Activated naive CD4-positive, alpha-beta T cell treated with anti-CD3 and anti-CD28 coated beads, Interleukin-2, amount 10 ng/mL, durations not matched to agents 7 days and 5 days (primary cell): Measurements from ENCODE around the gene CDC42EP2.

Experiments
- CTCF ChIA-PET: fragments of 350-600 bp; sonication (Branson Sonifier 250); formaldehyde crosslinking; loops from one replicate; lab custom pipeline; 2021; ENCODE audit warnings: antibody characterized with exemption; lab: Charles Lee
- DNase-seq: peaks from one replicate; pipeline ENCODE4 v3.0.0-alpha.2; 2020
- H3K27ac Mint-ChIP-seq: one replicate; pipeline ENCODE4 v1.8.0; 2021; ENCODE audit warnings: mild to moderate bottlenecking, moderate library complexity, mixed read lengths
- H3K27me3 Mint-ChIP-seq: one replicate; pipeline ENCODE4 v1.8.0; 2021; ENCODE audit warnings: mild to moderate bottlenecking, mixed read lengths
- H3K36me3 Mint-ChIP-seq: one replicate; pipeline ENCODE4 v1.8.0; 2021; ENCODE audit warnings: mixed read lengths
- H3K4me1 Mint-ChIP-seq: one replicate; pipeline ENCODE4 v1.8.0; 2021; ENCODE audit warnings: mixed read lengths
- H3K4me3 Mint-ChIP-seq: one replicate; pipeline ENCODE4 v1.8.0; 2021; ENCODE audit warnings: mild to moderate bottlenecking, moderate library complexity, mixed read lengths
- H3K9me3 Mint-ChIP-seq: one replicate; pipeline ENCODE4 v1.8.0; 2021; ENCODE audit warnings: mixed read lengths

Gene CDC42EP2

DNA sequence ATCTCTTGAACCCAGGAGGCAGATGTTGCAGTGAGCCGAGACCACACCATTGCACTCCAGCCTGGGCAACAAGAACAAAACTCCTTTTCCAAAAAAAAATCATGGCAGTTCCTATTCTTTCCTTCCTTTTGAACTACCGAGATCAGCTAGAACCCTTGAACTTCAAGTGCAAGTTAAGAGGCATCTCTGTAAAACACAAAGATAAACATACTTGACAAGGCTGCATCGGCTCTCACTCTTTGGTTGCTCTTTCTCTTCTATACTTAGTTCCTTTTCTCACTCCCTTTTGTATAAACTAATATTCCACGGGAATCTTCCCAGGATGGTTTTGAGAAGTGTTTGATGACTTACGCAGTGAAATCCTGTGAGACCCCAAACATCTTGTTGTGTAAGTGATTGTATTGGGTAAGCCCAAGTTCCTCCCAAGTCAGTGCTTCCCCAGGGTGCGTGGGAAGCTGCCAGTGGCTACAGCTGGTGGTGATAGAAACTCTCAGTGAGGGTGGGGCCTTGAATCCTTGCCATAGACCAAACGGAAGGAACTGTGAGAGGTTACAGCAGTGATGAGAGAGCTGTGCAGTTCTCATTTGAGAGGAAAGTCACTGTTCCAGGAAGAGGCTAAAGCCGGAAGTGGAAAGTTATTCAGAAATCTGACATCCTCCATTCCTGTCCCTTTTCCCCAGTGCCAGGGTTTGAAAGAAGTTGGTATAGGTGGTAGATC, 24.1 kb upstream of the CDC42EP2 start:
- CTCF ChIA-PET: interaction anchor here (0.9 kb wide), 1 partner anchor 25 kb away, joined by 3 read pairs; no protein-coding TSS in a partner anchor
- Mint-ChIP-seq H3K9me3 (no peaks in the 10 kb centered on the region), H3K36me3 (peaks cover 43% of the 10 kb centered on the region), H3K4me1 (no peaks in the 10 kb centered on the region), H3K27me3 (no peaks in the 10 kb centered on the region), H3K27ac (no peak overlapping the region), H3K4me3 (no peak overlapping the region)
- no peak for DNase-seq

DNA sequence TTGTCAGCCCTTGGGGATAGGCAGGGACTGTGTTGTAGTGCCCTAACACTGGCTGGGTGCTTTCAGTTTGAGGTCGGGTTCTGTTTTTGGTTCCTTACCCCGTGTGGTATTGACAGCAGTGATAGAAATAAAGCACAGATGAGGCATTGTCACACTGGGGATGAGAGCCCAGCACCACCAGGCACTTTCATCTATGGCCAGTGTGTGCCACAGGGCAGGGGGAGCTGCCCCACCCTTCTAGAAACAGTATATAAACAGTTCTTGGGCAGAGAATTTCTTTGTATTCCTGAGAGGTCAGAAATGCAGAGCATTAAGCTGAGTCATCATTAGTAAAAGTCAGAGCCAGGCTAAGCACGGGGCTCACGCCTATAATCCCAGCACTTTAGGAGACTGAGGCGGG, 23.1 kb upstream of the CDC42EP2 start:
- H3K27ac Mint-ChIP-seq: peak overlapping the region; percentile 8
- CTCF ChIA-PET: interaction anchor here (0.9 to 1.3 kb wide), 2 partner anchors 24 to 25 kb away, joined by 3 to 4 read pairs; no protein-coding TSS in a partner anchor

DNA sequence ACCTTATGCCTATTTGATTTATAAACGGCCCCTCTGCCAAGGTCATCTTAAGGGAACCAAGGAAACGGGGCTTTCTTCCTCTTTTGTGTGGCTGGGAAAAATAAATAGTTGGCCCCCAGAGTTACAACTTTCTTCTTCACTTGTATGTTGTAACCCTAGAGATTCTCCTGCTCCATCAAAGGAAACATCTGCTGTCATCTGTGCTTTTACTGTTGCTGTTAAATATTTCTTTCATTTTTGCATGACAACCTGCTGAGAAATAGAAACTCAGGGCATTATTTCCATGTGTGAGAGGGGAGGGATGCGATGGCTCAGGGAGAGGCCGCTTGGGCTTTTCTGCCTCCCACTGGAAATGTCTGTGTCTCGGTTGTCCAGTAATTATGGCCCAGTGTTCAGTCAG, 21.8 kb upstream of the CDC42EP2 start:
- CTCF ChIA-PET: interaction anchor here (1.3 kb wide), 1 partner anchor 22 kb away, joined by 4 read pairs; no protein-coding TSS in a partner anchor
- Mint-ChIP-seq H3K27me3 (no peaks in the 10 kb centered on the region), H3K4me3 (no peak overlapping the region), H3K27ac (no peak overlapping the region), H3K4me1 (no peaks in the 10 kb centered on the region), H3K9me3 (no peaks in the 10 kb centered on the region), H3K36me3 (peaks cover 40% of the 10 kb centered on the region)
- no peak for DNase-seq

More for the DNA sequence above, 23.1 kb upstream of the CDC42EP2 start:
- H3K4me1 Mint-ChIP-seq: no peaks in the 10 kb centered on the region
- no peak overlapping the region for H3K4me3 Mint-ChIP-seq
- peaks cover 43% of the 10 kb centered on the region for H3K36me3 Mint-ChIP-seq
- H3K9me3 Mint-ChIP-seq: no peaks in the 10 kb centered on the region
- H3K27me3 Mint-ChIP-seq: no peaks in the 10 kb centered on the region
- no peak for DNase-seq

DNA sequence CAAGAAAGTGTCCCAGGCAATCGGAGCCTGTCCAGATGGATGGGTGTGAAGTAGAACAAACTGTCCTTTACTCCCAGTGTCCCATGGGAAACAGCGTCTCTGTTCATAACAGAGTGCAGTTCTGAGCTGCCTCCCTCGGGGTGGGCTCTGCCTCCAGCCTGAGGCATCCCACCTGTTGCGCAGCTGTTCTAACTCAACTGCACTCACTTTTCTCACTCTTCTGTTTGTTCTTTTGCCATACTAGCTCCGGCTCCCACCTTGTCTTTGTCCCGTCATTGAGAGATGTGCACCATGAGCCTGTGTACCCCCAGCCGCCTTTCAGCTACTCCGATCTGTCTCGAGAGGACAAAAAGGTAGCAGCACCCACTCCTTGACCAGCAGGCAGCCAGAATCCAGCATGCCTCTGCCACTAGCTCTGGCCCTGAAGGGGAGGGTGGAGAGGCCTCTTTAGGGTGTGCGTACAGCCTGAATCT, 20.7 kb upstream of the CDC42EP2 start:
- Mint-ChIP-seq H3K4me3 (no peak overlapping the region), H3K36me3 (peaks cover 40% of the 10 kb centered on the region), H3K27ac (no peak overlapping the region), H3K9me3 (no peaks in the 10 kb centered on the region), H3K27me3 (no peaks in the 10 kb centered on the region), H3K4me1 (no peaks in the 10 kb centered on the region)
- DNase-seq: no peak
- CTCF ChIA-PET: interaction anchor here (1.2 kb wide), 1 partner anchor 22 kb away, joined by 3 read pairs; no protein-coding TSS in a partner anchor

DNA sequence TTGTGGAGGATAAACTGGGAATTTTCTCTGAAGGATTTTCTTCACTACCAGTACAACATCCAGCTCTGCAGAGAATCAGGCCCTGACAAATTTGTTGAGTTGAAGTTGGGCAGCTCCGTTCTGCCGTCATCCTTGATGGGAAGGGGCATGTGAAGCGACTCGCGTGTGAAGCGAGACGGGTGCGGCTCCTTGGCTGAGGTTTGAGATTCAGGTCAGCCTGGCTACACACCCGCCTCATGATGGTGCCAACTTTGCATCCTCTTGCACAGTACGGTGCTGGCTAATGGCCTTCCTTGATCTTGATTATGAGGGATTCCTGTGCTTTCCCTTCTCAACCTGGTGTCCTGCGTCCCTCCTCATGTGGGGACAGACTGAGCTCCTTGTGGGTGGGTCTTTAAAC, 19.7 kb upstream of the CDC42EP2 start:
- Mint-ChIP-seq H3K27ac (no peak overlapping the region), H3K4me1 (no peaks in the 10 kb centered on the region), H3K9me3 (no peaks in the 10 kb centered on the region), H3K27me3 (no peaks in the 10 kb centered on the region), H3K36me3 (peaks cover 34% of the 10 kb centered on the region), H3K4me3 (no peak overlapping the region)
- no peak for DNase-seq
- CTCF ChIA-PET: interaction anchor here (1.2 to 2.1 kb wide), 2 partner anchors 20 to 21 kb away, joined by 3 to 4 read pairs; no protein-coding TSS in a partner anchor

DNA sequence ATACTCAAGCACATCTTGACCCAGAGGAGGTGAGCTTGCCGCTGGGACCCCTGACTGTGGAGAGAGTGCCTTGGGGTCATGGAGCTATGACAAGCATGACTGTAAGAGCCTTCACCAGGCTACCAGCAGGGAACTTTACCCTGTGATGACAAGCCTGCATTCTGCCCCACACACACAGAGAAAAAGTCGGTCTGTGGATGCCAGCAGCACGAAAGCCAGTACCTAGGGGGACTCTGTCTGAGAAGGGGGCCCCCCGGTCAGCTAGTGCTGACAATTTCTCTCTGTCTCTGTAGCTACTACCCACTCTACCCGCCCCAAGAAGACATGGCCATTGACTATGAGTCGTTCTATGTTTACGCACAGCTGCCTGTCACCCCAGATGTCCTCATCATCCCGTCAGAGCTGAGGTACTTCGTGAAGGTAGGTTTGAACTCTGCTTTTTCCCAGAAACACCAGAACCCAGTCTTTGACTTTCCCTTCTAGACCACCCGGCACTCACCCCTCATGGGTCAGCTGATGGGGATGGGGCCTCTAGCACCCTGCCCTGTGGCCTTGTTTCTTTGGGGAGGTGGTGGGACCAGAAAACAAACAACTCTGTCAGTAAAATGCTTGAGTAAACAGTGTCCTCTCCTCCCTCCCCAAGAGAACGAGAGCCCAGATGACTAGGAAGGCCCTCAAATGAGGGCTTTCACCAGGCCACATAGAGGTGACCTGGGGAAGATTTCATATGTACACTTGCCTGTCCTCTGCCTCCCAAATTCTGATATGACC, 18.9 kb upstream of the CDC42EP2 start:
- CTCF ChIA-PET: interaction anchor here (1.5 to 2.1 kb wide), 3 partner anchors 19 to 34 kb away, joined by 4 to 5 read pairs (median 4); no protein-coding TSS in a partner anchor
- Mint-ChIP-seq H3K27me3 (no peaks in the 10 kb centered on the region), H3K4me1 (no peaks in the 10 kb centered on the region), H3K27ac (no peak overlapping the region), H3K36me3 (peaks cover 30% of the 10 kb centered on the region), H3K4me3 (no peak overlapping the region), H3K9me3 (no peaks in the 10 kb centered on the region)
- DNase-seq: no peak

DNA sequence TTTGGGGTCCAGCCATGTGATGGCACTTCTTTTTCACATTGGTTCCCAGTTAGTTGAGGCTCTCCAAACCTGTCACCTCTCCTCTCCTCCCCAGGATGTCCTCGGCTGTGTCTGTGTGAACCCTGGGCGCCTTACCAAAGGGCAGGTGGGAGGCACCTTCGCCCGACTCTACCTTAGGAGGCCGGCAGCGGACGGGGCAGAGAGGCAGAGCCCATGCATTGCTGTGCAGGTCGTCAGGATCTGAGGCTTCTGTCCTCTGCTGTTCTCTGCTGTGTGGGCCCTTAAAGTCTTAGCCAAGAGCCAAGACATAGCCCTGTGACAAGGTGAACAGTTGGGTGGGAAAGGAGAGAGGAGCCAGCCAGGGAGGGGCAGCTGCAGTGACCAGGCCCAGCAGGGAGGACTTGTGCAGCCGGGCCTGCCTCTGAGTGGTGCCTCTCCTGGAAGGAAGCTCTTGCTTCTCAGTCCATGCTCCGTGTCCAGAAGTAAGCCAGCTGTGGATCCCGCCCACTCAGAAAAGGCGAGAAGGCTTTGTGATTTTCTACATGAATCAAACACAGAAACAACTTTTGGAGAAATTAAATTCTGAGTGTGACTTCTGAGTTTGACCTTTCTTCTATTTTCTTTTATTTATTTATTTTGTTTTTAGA, 17.5 kb upstream of the CDC42EP2 start:
- Mint-ChIP-seq H3K4me1 (no peaks in the 10 kb centered on the region), H3K27ac (no peak overlapping the region), H3K27me3 (no peaks in the 10 kb centered on the region), H3K4me3 (no peak overlapping the region), H3K9me3 (no peaks in the 10 kb centered on the region), H3K36me3 (peaks cover 30% of the 10 kb centered on the region)
- CTCF ChIA-PET: interaction anchor here (1.5 to 1.6 kb wide), 2 partner anchors 19 to 32 kb away, joined by 4 to 5 read pairs; no protein-coding TSS in a partner anchor
- DNase-seq: no peak

DNA sequence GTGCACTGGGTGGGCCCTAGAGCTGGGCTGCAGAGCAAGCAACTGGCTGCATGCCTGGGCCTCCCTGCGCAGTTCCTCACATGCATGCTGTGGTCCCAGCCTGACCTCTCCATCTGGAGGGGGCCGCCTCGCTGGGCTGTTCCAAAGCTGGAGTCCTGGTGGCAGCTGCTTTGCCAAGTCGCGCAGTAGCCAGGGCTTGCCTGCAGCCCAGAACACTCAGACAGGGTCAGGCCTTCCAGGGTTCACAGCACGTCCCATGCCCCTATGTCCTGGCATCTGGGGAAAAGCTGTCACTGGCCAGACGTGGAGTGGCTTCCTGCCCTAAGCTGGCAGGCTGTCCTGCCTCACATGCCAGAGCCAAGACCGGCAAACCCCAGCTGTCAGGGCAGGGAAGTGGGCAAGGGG, 16.5 kb upstream of the CDC42EP2 start:
- CTCF ChIA-PET: interaction anchor here (1.2 kb wide), 1 partner anchor 73 kb away, joined by 3 read pairs; no protein-coding TSS in a partner anchor
- no peak overlapping the region for H3K4me3 Mint-ChIP-seq
- no peak for DNase-seq
- H3K36me3 Mint-ChIP-seq: peaks cover 30% of the 10 kb centered on the region
- no peaks in the 10 kb centered on the region for H3K27me3 Mint-ChIP-seq
- no peaks in the 10 kb centered on the region for H3K4me1 Mint-ChIP-seq
- H3K9me3 Mint-ChIP-seq: no peaks in the 10 kb centered on the region
- H3K27ac Mint-ChIP-seq: no peak overlapping the region

DNA sequence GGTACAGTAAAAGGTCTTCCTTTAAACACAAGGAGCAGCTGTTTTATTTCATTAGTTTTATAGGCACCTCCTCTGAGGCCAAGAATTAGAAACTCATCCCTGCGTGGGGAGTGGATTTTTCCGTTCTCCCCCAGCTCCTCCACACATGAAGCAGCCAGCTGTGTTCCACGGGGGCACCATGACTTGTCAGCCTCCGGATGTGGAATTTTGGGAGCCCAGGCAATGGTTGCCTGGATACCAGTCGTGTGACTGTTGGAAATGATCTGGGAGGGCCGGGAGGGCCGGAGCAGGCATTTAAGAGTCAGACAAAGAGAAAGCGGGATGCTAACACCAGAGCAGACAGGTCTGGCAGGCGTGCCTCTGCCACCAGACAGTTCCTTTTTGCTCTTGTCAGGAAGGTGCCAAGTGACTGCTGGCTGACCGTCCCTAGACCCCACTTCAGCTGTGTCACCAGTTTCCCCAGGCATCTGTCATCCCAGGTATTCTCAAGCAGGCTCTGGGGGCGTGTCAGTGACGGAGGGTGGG, 15.9 kb upstream of the CDC42EP2 start:
- no peak for DNase-seq
- H3K36me3 Mint-ChIP-seq: peaks cover 28% of the 10 kb centered on the region
- no peaks in the 10 kb centered on the region for H3K27me3 Mint-ChIP-seq
- H3K4me1 Mint-ChIP-seq: no peaks in the 10 kb centered on the region
- H3K4me3 Mint-ChIP-seq: no peak overlapping the region
- H3K9me3 Mint-ChIP-seq: no peaks in the 10 kb centered on the region
- no peak overlapping the region for H3K27ac Mint-ChIP-seq
- CTCF ChIA-PET: interaction anchor here (1.2 kb wide), 1 partner anchor 73 kb away, joined by 3 read pairs; no protein-coding TSS in a partner anchor

DNA sequence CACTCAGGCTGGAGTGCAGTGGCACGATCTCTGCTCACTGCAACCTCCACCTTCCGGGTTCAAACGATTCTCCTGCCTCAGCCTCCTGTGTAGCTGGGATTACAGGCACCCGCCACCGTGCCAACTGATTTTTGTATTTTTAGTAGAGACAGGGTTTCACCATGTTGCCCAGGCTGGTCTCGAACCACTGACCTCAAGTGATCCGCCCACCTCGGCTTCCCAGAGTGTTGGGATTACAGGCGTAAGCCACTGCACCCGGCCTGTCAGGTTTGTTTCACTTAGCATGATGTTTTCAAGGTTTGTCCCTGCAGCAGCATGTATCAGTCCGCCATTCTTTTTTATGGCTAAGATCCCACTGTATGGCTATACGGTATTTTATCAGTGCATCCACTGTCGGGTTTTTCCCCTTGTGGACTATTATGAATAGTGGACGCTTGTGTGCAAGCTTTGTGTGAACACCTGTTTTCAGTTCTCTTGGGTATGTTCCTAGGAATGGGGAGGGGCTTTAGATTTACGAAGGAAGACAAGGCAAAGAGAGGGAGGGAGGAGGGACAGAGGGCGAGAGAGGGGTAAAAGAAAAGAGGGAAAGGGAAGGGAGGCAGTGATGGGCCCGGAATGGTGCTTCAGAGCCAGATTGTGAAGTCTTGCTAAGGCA, 13.9 kb upstream of the CDC42EP2 start:
- H3K9me3 Mint-ChIP-seq: no peaks in the 10 kb centered on the region
- DNase-seq: no peak
- H3K4me3 Mint-ChIP-seq: no peak overlapping the region
- no peak overlapping the region for H3K27ac Mint-ChIP-seq
- H3K27me3 Mint-ChIP-seq: no peaks in the 10 kb centered on the region
- peaks cover 13% of the 10 kb centered on the region for H3K36me3 Mint-ChIP-seq
- H3K4me1 Mint-ChIP-seq: no peaks in the 10 kb centered on the region
- CTCF ChIA-PET: interaction anchor here (1.6 kb wide), 1 partner anchor 14 kb away, joined by 5 read pairs; the partner anchor contains the start of gene CDC42EP2

DNA sequence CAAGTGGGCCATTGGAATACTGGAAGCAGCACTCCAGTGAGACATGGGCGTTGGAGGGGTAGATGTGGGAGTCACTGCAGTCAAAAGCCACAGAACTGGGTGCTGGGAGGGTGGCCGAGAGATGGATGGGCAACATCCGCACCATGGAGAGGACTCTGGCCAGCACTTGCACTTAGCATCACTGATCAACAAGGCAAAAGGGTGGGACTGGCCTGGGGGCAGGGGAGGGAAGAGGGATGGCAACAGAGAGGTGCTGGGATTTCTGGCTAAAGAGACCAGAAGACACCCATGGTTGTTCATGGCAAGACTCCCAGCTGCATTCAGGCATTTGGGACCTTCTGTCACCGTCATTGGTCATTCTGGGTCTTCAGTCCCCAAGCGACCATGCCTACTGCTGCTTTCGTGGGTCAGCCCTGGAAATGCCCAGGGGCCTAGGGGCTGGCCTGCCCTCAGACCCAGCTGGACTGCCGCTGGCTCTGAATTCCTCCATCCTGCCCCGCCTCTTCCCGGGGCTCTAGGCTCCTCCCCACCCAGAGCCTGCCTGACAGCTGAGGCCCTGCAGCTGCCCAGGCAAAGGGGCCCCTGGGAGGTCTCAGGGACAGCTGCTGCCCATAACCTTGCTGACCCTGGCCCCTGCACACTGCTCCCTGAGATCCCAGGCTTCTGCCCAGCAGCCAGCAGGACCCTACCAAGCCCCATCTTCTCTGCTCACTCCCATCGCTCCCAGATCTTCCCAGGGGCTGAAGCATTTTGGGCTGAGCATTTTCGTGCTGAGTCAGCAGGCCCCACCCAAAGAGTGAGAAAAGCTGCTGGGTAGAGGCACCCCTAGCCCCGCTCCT, 13.0 kb upstream of the CDC42EP2 start:
- Mint-ChIP-seq H3K4me3 (no peak overlapping the region), H3K4me1 (no peaks in the 10 kb centered on the region), H3K27me3 (no peaks in the 10 kb centered on the region), H3K9me3 (no peaks in the 10 kb centered on the region), H3K36me3 (peaks cover 13% of the 10 kb centered on the region), H3K27ac (no peak overlapping the region)
- CTCF ChIA-PET: interaction anchor here (2.4 kb wide), 1 partner anchor 15 kb away, joined by 12 read pairs; no protein-coding TSS in a partner anchor
- no peak for DNase-seq

DNA sequence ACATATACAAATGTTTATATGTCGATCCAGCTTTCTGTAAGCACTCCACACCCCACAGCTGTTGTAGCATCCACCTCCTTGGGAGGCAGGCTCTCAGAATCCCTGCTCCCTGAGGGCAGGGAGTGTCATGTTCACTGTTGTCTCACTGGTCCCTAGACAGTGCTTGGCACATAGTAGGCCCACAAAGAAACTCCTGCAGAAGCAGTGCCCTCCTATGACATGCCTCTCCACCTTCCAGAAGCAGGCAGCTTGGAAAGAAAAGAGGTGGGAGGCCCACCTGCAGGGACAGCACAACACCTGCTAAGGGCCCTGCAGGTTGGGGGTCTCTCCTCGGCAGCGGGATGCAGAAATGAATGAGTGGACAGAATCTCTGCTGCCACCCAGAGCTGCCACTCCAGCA, 11.1 kb upstream of the CDC42EP2 start:
- Mint-ChIP-seq H3K27ac (no peak overlapping the region), H3K4me3 (no peak overlapping the region), H3K27me3 (no peaks in the 10 kb centered on the region), H3K36me3 (peaks cover 8% of the 10 kb centered on the region), H3K4me1 (no peaks in the 10 kb centered on the region), H3K9me3 (no peaks in the 10 kb centered on the region)
- no peak for DNase-seq
- CTCF ChIA-PET: interaction anchor here (0.8 to 2.4 kb wide), 3 partner anchors 13 to 237 kb away, joined by 3 to 12 read pairs (median 3); partner anchors contain the start of gene DPF2
